Measurements from ENCODE around the gene TEX9. TPM values are rescaled to one million over a fixed set of nuclear protein-coding genes. Genes with fewer than 3 reads are reported as not detected.

TEX9 gene
- total and polyA plus RNA-seq, 2 of the 4 experiments (the other 2 are of a cell fraction) = 0.63 to 1.4 TPM

- no peak overlapping the region for H4K5ac ChIP-seq (ENCODE audit: low read depth, low read length)
- H3K9me3 ChIP-seq (ENCODE audit: control insufficient read depth, insufficient read depth, low read length) = no peaks in the 10 kb centered on the region
- no peak overlapping the region for H2AK9ac ChIP-seq (replicated peaks; ENCODE audit: low read depth, low read length, poor library complexity)
- ChIA-PET POLR2A (ENCODE audit: unreplicated experiment) (no interaction called here), CTCF (no interaction called here)
- no peaks in the 10 kb centered on the region for H3K36me3 ChIP-seq (ENCODE audit: control insufficient read depth, insufficient read depth, low read length)
- H4K20me1 ChIP-seq (ENCODE audit: insufficient read depth, low read length) = no peaks in the 10 kb centered on the region
- intact Hi-C loops (cut with micrococcal nuclease) = loop anchor here (5.0 kb wide), 1 partner anchor 428 kb away; no protein-coding TSS in a partner anchor
- no peak overlapping the region for H3K4me3 ChIP-seq (ENCODE audit: insufficient read depth, low read depth, low read length)
- DNase-seq (no peak), ATAC-seq (ENCODE audit: low read depth) (no peak)
- H2BK15ac ChIP-seq (ENCODE audit: low read depth, low read length) = no peak overlapping the region
- dilution Hi-C loops (cut with HindIII; ENCODE audit: low sequenced_read_pairs, unreplicated experiment) = no loop called here
- H4K8ac ChIP-seq (ENCODE audit: low read depth in 2 of 2, low read length in 2 of 2) = no peak overlapping the region
- H2AFZ ChIP-seq (replicated peaks; ENCODE audit: low read length, poor library complexity) = no peak overlapping the region
- H3K9ac ChIP-seq (ENCODE audit: low read depth, low read length) = no peak overlapping the region
- H3K18ac ChIP-seq (ENCODE audit: low read depth, low read length) = no peak overlapping the region
- H2BK5ac ChIP-seq (ENCODE audit: low read depth, low read length, poor library complexity, severe bottlenecking) = no peak overlapping the region
- TF ChIP-seq, protein P1, sequence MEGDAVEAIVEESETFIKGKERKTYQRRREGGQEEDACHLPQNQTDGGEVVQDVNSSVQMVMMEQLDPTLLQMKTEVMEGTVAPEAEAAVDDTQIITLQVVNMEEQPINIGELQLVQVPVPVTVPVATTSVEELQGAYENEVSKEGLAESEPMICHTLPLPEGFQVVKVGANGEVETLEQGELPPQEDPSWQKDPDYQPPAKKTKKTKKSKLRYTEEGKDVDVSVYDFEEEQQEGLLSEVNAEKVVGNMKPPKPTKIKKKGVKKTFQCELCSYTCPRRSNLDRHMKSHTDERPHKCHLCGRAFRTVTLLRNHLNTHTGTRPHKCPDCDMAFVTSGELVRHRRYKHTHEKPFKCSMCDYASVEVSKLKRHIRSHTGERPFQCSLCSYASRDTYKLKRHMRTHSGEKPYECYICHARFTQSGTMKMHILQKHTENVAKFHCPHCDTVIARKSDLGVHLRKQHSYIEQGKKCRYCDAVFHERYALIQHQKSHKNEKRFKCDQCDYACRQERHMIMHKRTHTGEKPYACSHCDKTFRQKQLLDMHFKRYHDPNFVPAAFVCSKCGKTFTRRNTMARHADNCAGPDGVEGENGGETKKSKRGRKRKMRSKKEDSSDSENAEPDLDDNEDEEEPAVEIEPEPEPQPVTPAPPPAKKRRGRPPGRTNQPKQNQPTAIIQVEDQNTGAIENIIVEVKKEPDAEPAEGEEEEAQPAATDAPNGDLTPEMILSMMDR (conservative IDR thresholded peaks at IDR 0.05; ENCODE audit: low read depth, low read length) = no peak
- TF ChIP-seq BHLHE40 (IDR thresholded peaks at IDR 0.05; ENCODE audit: low read depth, low read length) (no peak), MXI1 (IDR thresholded peaks at IDR 0.05; ENCODE audit: borderline replicate concordance, low read depth, low read length) (no peak)
- H3K56ac ChIP-seq (ENCODE audit: extremely low read depth, insufficient read depth, low read length) = no peak overlapping the region
- in situ Hi-C loops (cut with MboI; ENCODE audit: low sequenced_read_pairs) = no loop called here
- no peak overlapping the region for H3K4me2 ChIP-seq (ENCODE audit: low read depth, low read length)
- no peak overlapping the region for H3K4ac ChIP-seq (ENCODE audit: low read depth, low read length)
- no peak overlapping the region for H3K23ac ChIP-seq (ENCODE audit: low read depth, low read length)
- H3K4me1 ChIP-seq (ENCODE audit: control insufficient read depth, insufficient read depth, low read length) = no peaks in the 10 kb centered on the region
- no peak overlapping the region for H3K14ac ChIP-seq (replicated peaks; ENCODE audit: low read depth, low read length)
- H3K9me1 ChIP-seq (ENCODE audit: insufficient read depth, low read length) = no peaks in the 10 kb centered on the region
- H2BK20ac ChIP-seq (ENCODE audit: low read depth, low read length) = no peak overlapping the region
- no peak overlapping the region for H2AK5ac ChIP-seq (ENCODE audit: low read depth, low read length)
- H3K79me1 ChIP-seq (ENCODE audit: low read depth in 1 of 2, low read length in 2 of 2) = no peaks in the 10 kb centered on the region
- H3K27me3 ChIP-seq (ENCODE audit: control insufficient read depth, insufficient read depth, low read length) = no peaks in the 10 kb centered on the region
- H2BK120ac ChIP-seq (ENCODE audit: low read depth, low read length) = no peak overlapping the region
- BruUV-seq (replicated peaks) = no TSS peak
- no peak overlapping the region for H3K27ac ChIP-seq (ENCODE audit: insufficient read depth, low read length)
- no peak overlapping the region for H4K91ac ChIP-seq (ENCODE audit: insufficient read depth, low read depth, low read length)
Observed at GRCh38 chr15:56410721-56411120, 45.5 kb downstream of the TEX9 start.
